Measurements from ENCODE around the gene TRIM75. TPM values are rescaled to one million over a fixed set of nuclear protein-coding genes. Genes with fewer than 3 reads are reported as not detected.

The TRIM75 gene
- not detected in 2 replicates for total RNA-seq (2014; rRNA removed; shearing (Covaris generic))

GRCh38 chr4:165053645-165054044, at the start of gene TRIM75:
TRIM75 (plus strand) TSS chr4:165053866; CDS start chr4:165059148, 5,282 bp downstream.

GRCh38 chr4:165031436-165032211, 22.0 kb upstream of the TRIM75 start, which contains the start of gene TRIM60:
TRIM60 (plus strand) TSS chr4:165031999; CDS start chr4:165040073, 8,074 bp downstream.

Small RNA genes lying within 50 kb of the gene (small RNA-seq; reads per million reads assigned to genes)
- not detected for gene AC106872.12

Other genes with a start within 250 kb of the TRIM75 start
- gene APELA, start 176.7 kb upstream of the TRIM75 start, total RNA-seq (2014; rRNA removed; shearing (Covaris generic)): not detected in 2 replicates
- gene TRIM61, start 76.2 kb upstream of the TRIM75 start, total RNA-seq (2014; rRNA removed; shearing (Covaris generic)): not detected in 2 replicates
- 0.19 TPM in 1 of 2 replicates, not detected in the other for gene TRIM60, start 21.9 kb upstream of the TRIM75 start, total RNA-seq (2014; rRNA removed; shearing (Covaris generic))
- 8.1 and 10.6 TPM in 2 replicates for gene TMEM192, start 59.0 kb downstream of the TRIM75 start, total RNA-seq (2014; rRNA removed; shearing (Covaris generic))
- gene KLHL2, start 153.7 kb downstream of the TRIM75 start, total RNA-seq (2014; rRNA removed; shearing (Covaris generic)): 12.5 and 16.9 TPM in 2 replicates

Measured in A375 (cell line).